CD4-positive, alpha-beta T cell treated with Interleukin-2 at 100 ng/mL for 4 hours (primary cell): Measurements from ENCODE around the gene TFF3.

ENCODE experiments used
- DNase-seq: peaks from one replicate; pipeline ENCODE4 v3.0.0-alpha.2; 2020; ENCODE audit warnings: low spot score

The TFF3 gene

DNA sequence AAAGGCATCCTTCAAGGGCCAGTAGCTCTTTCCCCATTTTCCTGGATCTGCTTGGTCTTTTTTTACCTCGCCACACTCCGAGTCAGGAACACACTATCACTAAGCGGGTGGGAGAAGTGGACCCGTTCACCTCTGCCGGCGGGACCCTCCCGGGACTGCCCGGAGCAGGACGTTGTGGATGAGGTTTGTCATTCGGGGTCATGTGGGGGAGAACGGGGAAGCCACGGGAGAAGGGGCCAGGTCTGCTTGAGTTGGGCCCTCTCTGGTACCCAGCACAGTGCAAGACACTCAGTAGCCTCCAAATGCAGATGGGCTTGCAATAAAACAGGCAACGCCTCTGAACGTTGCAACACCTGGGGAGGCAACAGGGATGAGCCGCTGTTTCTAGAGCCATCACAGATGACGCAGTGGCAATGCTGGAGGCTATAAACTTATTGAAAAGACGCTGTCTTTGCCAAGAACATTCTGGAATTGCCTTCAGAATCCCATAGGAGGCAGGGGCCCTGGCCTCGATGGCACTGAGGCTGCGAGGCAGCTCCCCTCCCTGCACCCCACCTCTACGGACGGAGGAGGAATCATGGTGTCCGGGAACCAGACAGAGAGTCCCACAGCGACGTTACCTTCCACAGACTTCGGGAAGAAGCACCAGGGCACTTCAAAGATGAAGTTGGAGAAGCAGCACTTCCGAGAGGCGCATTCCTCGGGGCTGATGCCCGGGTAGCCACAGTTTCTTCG is 31.8 kb upstream of the TFF3 start:
- no peak for DNase-seq

- no peak for DNase-seq
These were observed 31.2 kb upstream of the TFF3 start for GRCh38 chr21:42346441-42346840.

DNA sequence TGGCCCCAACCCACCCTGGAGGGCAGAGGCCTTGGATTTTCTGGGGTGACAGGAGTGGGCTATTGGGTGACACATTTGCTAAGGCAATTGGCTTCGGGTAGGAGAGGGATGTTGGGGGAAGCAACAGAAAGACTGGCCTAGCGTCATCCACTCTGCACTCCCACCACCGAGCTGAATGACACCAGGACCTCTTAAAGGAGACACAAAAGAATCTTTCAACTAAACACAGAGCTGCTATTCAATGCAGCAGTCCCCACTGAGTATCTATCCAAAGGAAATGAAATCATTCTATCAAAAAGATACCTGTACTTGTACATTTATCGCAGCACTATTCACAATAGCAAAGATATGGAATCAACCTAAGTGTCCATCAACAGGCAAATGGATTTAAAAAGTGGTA is 29.4 kb upstream of the TFF3 start:
- DNase-seq, result no peak

- DNase-seq, result no peak
These were observed 28.8 kb upstream of the TFF3 start for GRCh38 chr21:42343963-42344510.

DNA sequence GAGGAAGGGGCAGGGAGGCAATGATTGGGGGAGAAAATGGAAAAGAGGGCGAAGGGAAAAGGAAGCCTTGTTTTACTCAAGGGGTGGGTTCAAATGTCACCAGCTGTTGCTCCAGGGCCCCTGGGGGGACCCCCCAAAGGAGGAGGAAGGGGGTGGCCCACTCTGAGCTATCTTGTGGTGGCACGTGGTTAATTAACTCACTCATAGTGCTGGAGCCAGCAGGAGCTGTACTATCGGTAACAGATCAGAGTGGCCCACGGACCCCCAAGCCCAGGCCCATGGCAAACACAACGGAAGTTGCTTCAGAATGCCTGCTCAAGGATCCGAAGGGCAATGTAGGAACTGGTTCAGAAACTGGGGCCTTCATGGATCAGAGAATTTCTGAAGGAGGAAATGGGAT is 28.3 kb upstream of the TFF3 start:
- DNase-seq, result no peak

GRCh38 chr21:42343101-42343500 is 27.9 kb upstream of the TFF3 start:
- no peak for DNase-seq

GRCh38 chr21:42341776-42342542 is 26.8 kb upstream of the TFF3 start:
- no peak for DNase-seq

- no peak for DNase-seq
These were observed 25.2 kb upstream of the TFF3 start for GRCh38 chr21:42340187-42341050.

- no peak for DNase-seq
These were observed 23.8 kb upstream of the TFF3 start for GRCh38 chr21:42338729-42339715.

DNA sequence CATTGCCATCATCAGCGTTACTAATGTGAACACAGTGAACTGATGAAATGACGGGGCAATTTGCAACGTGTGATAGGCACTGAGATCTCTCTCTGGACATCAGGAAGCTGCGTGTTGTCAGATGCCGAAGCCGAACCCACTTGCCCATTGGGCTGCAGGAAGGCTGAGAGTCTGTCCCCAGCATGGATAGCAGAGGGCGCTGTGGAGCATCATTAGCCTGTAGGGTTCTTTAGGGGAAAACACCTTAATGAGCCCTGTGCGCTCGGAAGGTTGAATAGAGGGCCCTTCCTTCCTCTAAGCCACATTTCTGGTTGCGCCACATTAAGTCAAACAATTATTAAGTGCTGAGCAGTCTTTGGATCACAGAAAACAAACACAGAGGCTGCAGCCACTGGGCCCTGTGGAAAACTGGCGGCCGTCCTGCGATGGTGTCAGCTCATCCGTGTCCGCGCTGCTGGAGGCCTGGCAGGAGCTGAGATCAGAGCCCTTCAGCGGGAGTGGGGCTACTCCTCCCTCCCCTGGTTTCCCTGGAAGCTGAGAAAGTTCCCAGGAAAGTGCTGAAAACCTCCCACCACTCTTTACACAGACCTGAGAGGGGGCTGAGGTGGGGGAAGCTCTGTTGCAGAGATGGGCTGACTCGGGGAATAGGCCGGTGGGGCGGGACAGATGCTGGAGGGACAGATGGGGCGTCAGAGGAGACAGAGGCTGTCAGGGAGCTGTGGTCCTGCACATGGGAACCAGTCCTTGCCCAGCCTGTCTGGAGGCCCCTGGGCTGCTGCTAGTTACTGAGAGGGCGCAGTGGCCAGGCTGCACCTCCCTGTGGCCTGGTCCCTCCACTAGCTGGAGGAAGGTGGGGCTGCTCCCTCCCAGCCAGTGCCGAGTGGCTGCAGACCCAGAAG is 22.9 kb upstream of the TFF3 start:
- peak; percentile 84 for DNase-seq

- no peak for DNase-seq
These were observed 22.1 kb upstream of the TFF3 start for GRCh38 chr21:42337276-42337675.

DNA sequence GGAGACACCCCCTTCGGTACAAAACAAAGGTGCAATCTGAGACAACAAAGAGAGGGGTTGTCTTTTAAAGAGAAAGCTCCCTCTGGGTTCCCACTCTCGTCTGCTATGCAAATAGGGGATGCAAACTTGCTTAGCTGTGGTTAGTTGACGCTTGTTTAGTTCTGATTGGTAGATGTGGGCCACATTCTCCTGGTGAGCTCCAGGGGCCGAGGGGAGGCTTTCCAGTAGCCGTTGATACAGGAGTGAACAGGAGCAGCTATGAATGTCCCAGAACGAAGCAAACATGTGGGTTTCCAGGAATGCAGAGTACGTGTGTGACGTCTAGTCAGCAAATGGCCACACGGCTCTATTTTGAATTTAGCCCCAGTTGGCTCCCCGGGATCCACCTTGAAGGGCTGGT is 20.8 kb upstream of the TFF3 start:
- DNase-seq, result no peak

GRCh38 chr21:42332557-42333317 is 17.5 kb upstream of the TFF3 start:
- DNase-seq, result no peak

- DNase-seq, result no peak
These were observed 16.5 kb upstream of the TFF3 start for GRCh38 chr21:42331660-42332059.

GRCh38 chr21:42330380-42331371 is 15.5 kb upstream of the TFF3 start:
- no peak for DNase-seq

- no peak for DNase-seq
These were observed 9.7 kb upstream of the TFF3 start for GRCh38 chr21:42324896-42325295.

GRCh38 chr21:42321845-42322244 is 6.6 kb upstream of the TFF3 start:
- no peak for DNase-seq

DNA sequence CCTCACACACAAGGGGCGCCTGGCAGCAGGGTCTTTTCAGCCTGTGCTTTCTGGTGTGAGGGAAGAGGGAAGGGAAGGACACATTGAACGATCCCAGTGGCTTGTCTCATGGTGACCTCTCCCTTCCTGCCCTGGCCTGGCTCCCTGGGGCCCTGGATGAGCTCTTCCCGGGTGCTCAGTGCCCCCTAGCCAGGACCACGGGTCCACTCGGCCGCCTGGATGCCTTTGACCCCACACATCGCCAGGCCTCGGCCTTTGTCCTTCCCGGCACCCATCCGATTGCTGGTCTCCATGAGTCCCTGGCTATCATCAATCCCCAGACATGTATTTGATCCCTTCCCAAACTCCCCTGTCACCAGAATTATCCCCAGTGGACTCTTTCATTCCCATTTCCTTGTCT is 6.0 kb upstream of the TFF3 start:
- no peak for DNase-seq
